GM23338 (cell line): Measurements from ENCODE around the gene SPP2. TPM values are rescaled to one million over a fixed set of nuclear protein-coding genes. Genes with fewer than 3 reads are reported as not detected.

ENCODE experiments used
- ATAC-seq: fragments of 200-7000 bp; cut with Tn5 transposase; 3 replicates; pipeline ENCODE4 v1.9.1; 2020
- DNase-seq: peaks from one replicate; pipeline ENCODE4 v3.0.0-alpha.2; 2015; ENCODE audit warnings: low spot score
- H2AFZ ChIP-seq: fragments of 200-600 bp; sonication (generic); 2 replicates; pipeline ENCODE4 v1.8.0; 2016; ENCODE audit warnings: antibody characterized with exemption, mild to moderate bottlenecking, moderate library complexity
- H3F3A ChIP-seq: fragments of 200-600 bp; sonication (generic); replicated peaks from 2 replicates; pipeline ENCODE4 v1.8.0; 2017; ENCODE audit warnings: antibody characterized with exemption, mixed run types, low read depth
- H3K27ac ChIP-seq: fragments of 200-600 bp; sonication (generic); 2 replicates; pipeline ENCODE4 v1.6.1; 2016; ENCODE audit warnings: low read depth
- H3K27me3 ChIP-seq: fragments of 200-600 bp; sonication (generic); 2 replicates; pipeline ENCODE4 v1.8.0; 2016; ENCODE audit warnings: mild to moderate bottlenecking, mixed run types, moderate library complexity; ENCODE audit not compliant: insufficient read depth
- H3K36me3 ChIP-seq: fragments of 200-600 bp; sonication (generic); 2 replicates; pipeline ENCODE4 v1.8.0; 2016; ENCODE audit warnings: mild to moderate bottlenecking; ENCODE audit not compliant: insufficient read depth
- H3K4me1 ChIP-seq: fragments of 200-600 bp; sonication (generic); 2 replicates; pipeline ENCODE4 v1.8.0; 2016; ENCODE audit warnings: mild to moderate bottlenecking, moderate library complexity; ENCODE audit not compliant: insufficient read depth
- H3K4me2 ChIP-seq: fragments of 200-600 bp; sonication (generic); 2 replicates; pipeline ENCODE4 v1.7.1; 2017; ENCODE audit warnings: mixed run types
- H3K4me3 ChIP-seq: fragments of 200-600 bp; sonication (generic); 2 replicates; pipeline ENCODE4 v1.6.1; 2016; ENCODE audit warnings: mixed run types
- H3K79me2 ChIP-seq: fragments of 200-600 bp; sonication (generic); replicated peaks from 2 replicates; pipeline ENCODE4 v1.8.0; 2017; ENCODE audit warnings: mild to moderate bottlenecking; ENCODE audit not compliant: insufficient read depth
- H3K9me2 ChIP-seq: fragments of 200-600 bp; sonication (generic); 2 replicates; pipeline ENCODE4 v1.8.0; 2017; ENCODE audit not compliant: insufficient read depth
- H4K20me1 ChIP-seq: fragments of 200-600 bp; sonication (generic); replicated peaks from 2 replicates; pipeline ENCODE4 v1.8.0; 2017; ENCODE audit warnings: mild to moderate bottlenecking; ENCODE audit not compliant: insufficient read depth
- H3K27ac Mint-ChIP-seq: 2 replicates; pipeline ENCODE4 v1.8.0; 2020; ENCODE audit warnings: inconsistent platforms, mild to moderate bottlenecking, moderate library complexity, mixed read lengths
- H3K27me3 Mint-ChIP-seq: 3 replicates; pipeline ENCODE4 v1.8.0; 2022; ENCODE audit warnings: low read depth, mild to moderate bottlenecking, moderate library complexity, mixed read lengths, inconsistent platforms; ENCODE audit not compliant: insufficient read depth, poor library complexity
- H3K36me3 Mint-ChIP-seq: 3 replicates; pipeline ENCODE4 v1.8.0; 2021; ENCODE audit warnings: low read depth, mild to moderate bottlenecking, inconsistent platforms, moderate library complexity, mixed read lengths
- H3K4me1 Mint-ChIP-seq: 3 replicates; pipeline ENCODE4 v1.8.0; 2020; ENCODE audit warnings: mild to moderate bottlenecking, inconsistent platforms, mixed read lengths
- H3K4me3 Mint-ChIP-seq: 3 replicates; pipeline ENCODE4 v1.8.0; 2021; ENCODE audit warnings: moderate library complexity, mild to moderate bottlenecking, inconsistent platforms, mixed read lengths
- H3K9me3 Mint-ChIP-seq: 3 replicates; pipeline ENCODE4 v1.8.0; 2020; ENCODE audit warnings: moderate library complexity, mild to moderate bottlenecking, inconsistent platforms, mixed read lengths
- CREB1 ChIP-seq: fragments of 250-450 bp; sonication (Bioruptor Pico); IDR thresholded peaks from 2 replicates; pipeline ENCODE4 v1.5.0; 2020; ENCODE audit warnings: low read depth, mild to moderate bottlenecking, moderate library complexity
- EZH2phosphoT487 ChIP-seq: fragments of 200-600 bp; sonication (generic); IDR thresholded peaks from one replicate; pipeline ENCODE4 v1.8.1; 2018; ENCODE audit warnings: antibody characterized with exemption; ENCODE audit not compliant: unreplicated experiment
- JUNB ChIP-seq: IDR thresholded peaks from one replicate; pipeline ENCODE4 v1.6.1; 2016; ENCODE audit warnings: antibody characterized with exemption; ENCODE audit not compliant: unreplicated experiment
- NANOG ChIP-seq: IDR thresholded peaks from 2 replicates; pipeline ENCODE4 v1.6.1; 2016; ENCODE audit warnings: antibody characterized with exemption, borderline replicate concordance
- POLR2AphosphoS5 ChIP-seq: IDR thresholded peaks from 2 replicates; pipeline ENCODE4 v1.6.1; 2016; ENCODE audit warnings: antibody characterized with exemption, low read depth
- ZNF114 ChIP-seq: fragments of 250-450 bp; sonication (Bioruptor Pico); IDR thresholded peaks from 2 replicates; pipeline ENCODE4 v1.5.0; 2020; ENCODE audit warnings: mild to moderate bottlenecking, moderate library complexity
- polyA plus RNA-seq: library from polyadenylated mRNA; unstranded; fragments of >200 nt; fragmentation: Nextera tagmentation; extraction: Ambion mirVana; gene quantifications from 2 replicates; pipeline ENCODE4 v1.2.1, GENCODE V29; 2016
- total RNA-seq: library from RNA; depleted of rRNA; stranded (reverse); fragments of >200 nt; shearing (Covaris generic); gene quantifications from 2 replicates; pipeline ENCODE4 v1.2.3, GENCODE V29; 2014
- TF ChIP-seq, protein P1 (sequence below), 2 experiments: fragments of 200-600 bp in 1 of 2; sonication (generic) in 1 of 2; conservative IDR thresholded peaks; 2 replicates each; pipeline versions ENCODE4 v1.5.1 to v1.6.1; 2016 to 2017; ENCODE audit warnings: antibody characterized with exemption in 2 of 2, low read depth in 2 of 2, mild to moderate bottlenecking in 2 of 2, moderate library complexity in 1 of 2
- TF ChIP-seq, protein P2 (sequence below): IDR thresholded peaks from 2 replicates; pipeline ENCODE4 v1.6.1; 2016; ENCODE audit warnings: antibody characterized with exemption

The SPP2 gene
- total and polyA plus RNA-seq, 2 experiments from 2014 or later, result not detected

- Histone ChIP-seq H3K4me1 (no peaks in the 10 kb centered on the region), H3K4me2 (no peak overlapping the region), H4K20me1 (no peaks in the 10 kb centered on the region), H3K9me2 (0 out of 2 replicates have a peak, but pooled peaks cover 5% of the 10 kb centered on the region), H3F3A (no peaks in the 10 kb centered on the region), H3K79me2 (no peaks in the 10 kb centered on the region), H3K36me3 (no peaks in the 10 kb centered on the region; the same call in 1 of the 2 replicates), H2AFZ (no peak overlapping the region), H3K4me3 (no peak overlapping the region), H3K27ac (no peak overlapping the region), H3K27me3 (no peaks in the 10 kb centered on the region)
- Mint-ChIP-seq H3K4me3 (no peak overlapping the region), H3K4me1 (no peaks in the 10 kb centered on the region; the same call in 2 of the 3 replicates), H3K36me3 (peaks cover 9% of the 10 kb centered on the region), H3K27me3 (no peaks in the 10 kb centered on the region), H3K9me3 (peaks cover 33% of the 10 kb centered on the region), H3K27ac (no peak overlapping the region)
- DNase-seq (no peak), ATAC-seq (no peak)
- TF ChIP-seq, protein P1, sequence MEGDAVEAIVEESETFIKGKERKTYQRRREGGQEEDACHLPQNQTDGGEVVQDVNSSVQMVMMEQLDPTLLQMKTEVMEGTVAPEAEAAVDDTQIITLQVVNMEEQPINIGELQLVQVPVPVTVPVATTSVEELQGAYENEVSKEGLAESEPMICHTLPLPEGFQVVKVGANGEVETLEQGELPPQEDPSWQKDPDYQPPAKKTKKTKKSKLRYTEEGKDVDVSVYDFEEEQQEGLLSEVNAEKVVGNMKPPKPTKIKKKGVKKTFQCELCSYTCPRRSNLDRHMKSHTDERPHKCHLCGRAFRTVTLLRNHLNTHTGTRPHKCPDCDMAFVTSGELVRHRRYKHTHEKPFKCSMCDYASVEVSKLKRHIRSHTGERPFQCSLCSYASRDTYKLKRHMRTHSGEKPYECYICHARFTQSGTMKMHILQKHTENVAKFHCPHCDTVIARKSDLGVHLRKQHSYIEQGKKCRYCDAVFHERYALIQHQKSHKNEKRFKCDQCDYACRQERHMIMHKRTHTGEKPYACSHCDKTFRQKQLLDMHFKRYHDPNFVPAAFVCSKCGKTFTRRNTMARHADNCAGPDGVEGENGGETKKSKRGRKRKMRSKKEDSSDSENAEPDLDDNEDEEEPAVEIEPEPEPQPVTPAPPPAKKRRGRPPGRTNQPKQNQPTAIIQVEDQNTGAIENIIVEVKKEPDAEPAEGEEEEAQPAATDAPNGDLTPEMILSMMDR (conservative IDR thresholded peaks at IDR 0.05; ENCODE audit: low read depth in 2 of 2), result no peak
- TF ChIP-seq CREB1 (CRISPR knock-in tag) (no peak), ZNF114 (no peak), JUNB (no peak), EZH2phosphoT487 (no peak), POLR2AphosphoS5 (no peak)
- TF ChIP-seq, protein P2, sequence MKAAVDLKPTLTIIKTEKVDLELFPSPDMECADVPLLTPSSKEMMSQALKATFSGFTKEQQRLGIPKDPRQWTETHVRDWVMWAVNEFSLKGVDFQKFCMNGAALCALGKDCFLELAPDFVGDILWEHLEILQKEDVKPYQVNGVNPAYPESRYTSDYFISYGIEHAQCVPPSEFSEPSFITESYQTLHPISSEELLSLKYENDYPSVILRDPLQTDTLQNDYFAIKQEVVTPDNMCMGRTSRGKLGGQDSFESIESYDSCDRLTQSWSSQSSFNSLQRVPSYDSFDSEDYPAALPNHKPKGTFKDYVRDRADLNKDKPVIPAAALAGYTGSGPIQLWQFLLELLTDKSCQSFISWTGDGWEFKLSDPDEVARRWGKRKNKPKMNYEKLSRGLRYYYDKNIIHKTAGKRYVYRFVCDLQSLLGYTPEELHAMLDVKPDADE, result no peak
Observed at GRCh38 chr2:234022424-234022823, 28.1 kb upstream of the SPP2 start.

DNA sequence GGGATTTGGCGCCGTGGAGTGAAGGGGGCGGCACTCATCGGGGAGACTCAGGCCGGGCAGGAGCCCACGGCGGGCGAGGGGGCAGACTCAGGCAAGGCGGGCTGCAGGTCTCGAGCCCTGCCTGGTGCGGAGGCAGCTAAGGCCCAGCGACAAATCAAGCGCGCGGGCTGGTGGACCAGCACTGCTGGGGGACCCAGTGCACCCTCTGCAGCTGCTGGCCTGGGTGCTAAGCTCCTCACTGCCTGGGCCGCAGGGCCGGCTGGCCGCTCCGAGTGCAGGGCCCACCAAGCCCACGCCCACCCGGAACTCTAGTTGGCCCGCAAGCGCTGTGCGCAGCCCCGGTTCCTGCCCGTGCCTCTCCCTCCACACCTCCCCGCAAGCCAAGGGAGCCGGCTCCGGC is 26.2 kb upstream of the SPP2 start:
- Mint-ChIP-seq H3K27ac (no peak overlapping the region), H3K36me3 (peaks cover 9% of the 10 kb centered on the region), H3K4me3 (no peak overlapping the region), H3K27me3 (no peaks in the 10 kb centered on the region), H3K4me1 (no peaks in the 10 kb centered on the region; the same call in 2 of the 3 replicates), H3K9me3 (peaks cover 33% of the 10 kb centered on the region)
- H4K20me1 ChIP-seq, result no peaks in the 10 kb centered on the region
- H3K4me2 ChIP-seq, result no peak overlapping the region
- ATAC-seq (no peak), DNase-seq (no peak)
- H3K27ac ChIP-seq, result no peak overlapping the region
- H2AFZ ChIP-seq, result no peak overlapping the region
- H3K4me3 ChIP-seq, result no peak overlapping the region
- no peaks in the 10 kb centered on the region for H3K79me2 ChIP-seq
- no peak for TF ChIP-seq NANOG
- TF ChIP-seq, protein P2, result no peak
- H3F3A ChIP-seq, result no peaks in the 10 kb centered on the region
- 0 out of 2 replicates have a peak, but pooled peaks cover 5% of the 10 kb centered on the region for H3K9me2 ChIP-seq
- H3K4me1 ChIP-seq, result no peaks in the 10 kb centered on the region
- no peaks in the 10 kb centered on the region for H3K27me3 ChIP-seq
- H3K36me3 ChIP-seq, result no peaks in the 10 kb centered on the region; the same call in 1 of the 2 replicates
